Parietal lobe (tissue), 1 donor: ENCODE data around the gene NAT14. TPM values are rescaled to one million over a fixed set of nuclear protein-coding genes. Genes with fewer than 3 reads are reported as not detected.

Source experiments
- total RNA-seq: library from RNA; depleted of rRNA; stranded (reverse); fragments of >200 nt; gene quantifications from one replicate; pipeline ENCODE4 v1.2.3, GENCODE V29; 2014

Gene NAT14, protein sequence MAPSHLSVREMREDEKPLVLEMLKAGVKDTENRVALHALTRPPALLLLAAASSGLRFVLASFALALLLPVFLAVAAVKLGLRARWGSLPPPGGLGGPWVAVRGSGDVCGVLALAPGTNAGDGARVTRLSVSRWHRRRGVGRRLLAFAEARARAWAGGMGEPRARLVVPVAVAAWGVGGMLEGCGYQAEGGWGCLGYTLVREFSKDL
- 12.5 TPM for total RNA-seq

DNA sequence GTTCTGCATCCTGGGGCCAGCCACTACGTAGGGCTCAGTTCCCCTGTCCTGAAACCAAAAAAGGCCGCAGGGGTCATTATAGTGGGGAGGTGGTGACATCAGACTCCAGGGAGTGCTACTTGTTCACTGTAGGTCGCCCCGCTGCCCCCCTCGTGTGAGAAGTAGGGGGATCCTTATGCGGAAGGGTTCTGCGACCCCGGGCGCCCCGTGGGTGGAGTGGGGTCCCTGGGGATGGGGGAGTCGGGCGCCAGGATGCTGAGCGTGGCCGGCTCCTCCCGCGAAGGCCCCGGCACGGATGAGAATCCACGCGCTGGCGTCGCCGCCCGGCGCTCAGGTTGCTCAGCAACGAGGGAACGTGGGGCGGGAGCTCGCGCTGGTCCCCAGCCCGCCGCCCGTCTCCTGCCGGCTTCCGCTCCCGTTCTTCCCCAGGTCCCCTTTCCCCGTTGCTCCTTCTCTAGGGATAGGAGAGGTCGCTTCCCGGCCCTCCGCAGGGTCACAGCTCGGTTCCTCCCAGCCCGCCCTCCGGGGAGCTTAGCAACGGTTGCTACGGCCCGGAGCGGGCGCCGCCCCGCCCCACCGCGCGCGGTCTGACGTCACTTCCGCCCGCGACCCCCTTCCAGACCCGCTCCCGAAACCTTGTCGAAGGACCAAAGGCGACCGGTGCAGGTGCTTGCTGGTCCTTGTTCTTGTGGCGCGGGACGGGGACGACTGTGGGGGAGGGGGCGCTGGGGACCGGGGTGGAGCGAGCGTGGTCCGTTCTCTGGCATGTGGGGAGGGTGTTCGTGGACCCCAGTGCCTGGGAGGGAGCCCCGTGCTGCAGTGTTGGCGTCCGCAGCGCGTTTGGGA, at the start of gene NAT14:
Gene NAT14, plus strand, starts transcription at position 596 of the 846 bp plus-strand sequence. CDS start 521 bp downstream, outside the sequence.

DNA sequence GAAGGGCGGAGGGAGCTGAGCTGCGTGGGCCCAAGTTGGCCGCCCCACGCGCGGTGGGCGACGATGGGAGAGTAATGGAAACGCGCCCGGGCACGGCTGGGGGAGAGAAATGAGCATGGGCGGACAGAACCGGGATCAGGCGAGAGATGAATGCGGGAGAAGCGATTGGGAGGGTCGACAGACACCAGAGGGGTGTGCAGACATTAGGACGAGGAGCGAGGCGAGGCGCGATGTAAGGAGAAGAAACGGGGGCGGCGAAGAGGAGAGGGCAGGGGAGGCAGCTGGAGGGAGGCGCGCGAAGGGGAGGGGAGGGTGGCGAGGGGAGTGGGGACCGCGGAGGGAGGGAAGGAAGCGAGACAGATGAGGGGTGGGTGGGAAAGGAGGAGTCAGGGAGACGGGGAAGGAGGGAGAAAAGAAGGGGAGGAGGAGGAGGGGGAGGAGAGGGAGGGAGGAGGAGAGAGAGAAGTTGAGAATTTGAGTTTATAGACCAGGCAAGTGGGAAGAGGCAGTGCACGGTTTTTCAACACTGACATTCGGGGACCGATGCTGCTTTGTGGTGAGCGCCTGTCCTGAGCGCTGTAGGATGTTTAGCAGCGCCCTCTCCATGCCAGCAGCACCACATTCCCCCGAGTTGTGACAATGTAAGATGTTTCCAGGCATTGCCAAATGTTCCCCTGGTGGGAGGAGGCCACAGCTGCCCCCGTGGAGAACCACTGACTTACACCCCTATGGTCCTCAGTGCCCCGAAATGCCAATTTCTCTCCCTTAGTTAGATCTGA, 41.8 kb upstream of the NAT14 start, which contains the start of gene SHISA7:
Gene SHISA7, minus strand, starts transcription at position 256 of the 779 bp plus-strand sequence. CDS start 437 bp downstream, outside the sequence.

DNA sequence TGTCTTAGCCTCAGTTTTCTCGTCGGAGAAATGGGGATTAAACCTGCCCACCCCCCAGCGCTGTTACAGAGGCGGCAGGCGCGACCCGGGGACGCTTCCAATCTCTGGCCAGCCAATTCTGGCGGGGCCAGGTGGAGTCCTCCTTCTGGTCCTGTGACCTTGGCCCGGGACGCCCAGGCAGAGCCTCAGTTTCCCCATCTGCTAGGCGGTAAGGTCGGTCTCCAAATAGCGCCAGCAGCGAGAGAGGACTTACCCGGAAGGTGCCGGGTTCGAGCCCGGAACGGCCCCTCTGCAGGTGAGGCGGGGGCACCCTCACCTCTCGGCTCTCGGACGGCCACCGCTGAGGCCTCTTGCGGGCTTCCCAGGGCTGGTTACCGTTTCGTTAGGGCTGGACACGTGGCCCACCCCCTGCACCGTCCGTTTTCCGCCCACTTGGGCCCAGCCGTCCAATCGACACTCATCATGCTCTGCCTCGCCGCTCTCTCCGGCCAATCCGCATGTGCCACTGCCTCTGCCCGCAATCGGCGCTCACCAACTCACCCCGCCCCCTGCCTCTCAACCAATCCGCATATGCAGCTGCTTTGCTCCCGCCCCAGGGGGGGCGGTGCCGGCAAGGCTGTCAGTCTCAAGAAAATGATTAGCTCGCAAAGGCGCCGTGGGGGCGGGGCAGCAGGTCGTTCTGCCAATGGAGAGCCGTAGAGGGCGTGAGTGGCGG, 23.6 kb upstream of the NAT14 start, which contains the start of gene ISOC2:
Gene ISOC2, minus strand, starts transcription at position 384 of the 715 bp plus-strand sequence. CDS start 5,156 bp downstream, outside the sequence.

DNA sequence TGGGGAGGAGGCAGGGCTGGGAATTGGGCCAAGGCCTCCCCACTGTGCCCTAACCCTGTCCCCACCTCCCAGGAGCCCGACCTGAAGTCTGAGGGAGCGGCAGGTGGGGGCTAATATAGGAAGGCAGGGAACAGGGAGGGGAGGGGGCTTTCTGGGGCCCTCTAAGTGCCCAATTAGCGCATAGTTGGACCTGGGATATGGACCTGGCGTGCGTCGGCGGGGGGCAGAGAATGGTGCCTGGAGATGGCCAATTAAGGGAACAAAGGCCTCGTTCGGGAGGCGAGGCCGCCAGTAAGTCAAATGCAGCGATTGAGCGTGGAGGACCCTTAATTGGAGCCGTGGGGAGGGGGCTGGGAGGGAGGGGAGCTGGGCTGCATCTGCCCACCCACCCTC, 20.3 kb upstream of the NAT14 start, which contains the start of gene C19orf85:
Gene C19orf85, minus strand, starts transcription at position 90 of the 393 bp plus-strand sequence. CDS start 197 bp downstream, outside the sequence.

DNA sequence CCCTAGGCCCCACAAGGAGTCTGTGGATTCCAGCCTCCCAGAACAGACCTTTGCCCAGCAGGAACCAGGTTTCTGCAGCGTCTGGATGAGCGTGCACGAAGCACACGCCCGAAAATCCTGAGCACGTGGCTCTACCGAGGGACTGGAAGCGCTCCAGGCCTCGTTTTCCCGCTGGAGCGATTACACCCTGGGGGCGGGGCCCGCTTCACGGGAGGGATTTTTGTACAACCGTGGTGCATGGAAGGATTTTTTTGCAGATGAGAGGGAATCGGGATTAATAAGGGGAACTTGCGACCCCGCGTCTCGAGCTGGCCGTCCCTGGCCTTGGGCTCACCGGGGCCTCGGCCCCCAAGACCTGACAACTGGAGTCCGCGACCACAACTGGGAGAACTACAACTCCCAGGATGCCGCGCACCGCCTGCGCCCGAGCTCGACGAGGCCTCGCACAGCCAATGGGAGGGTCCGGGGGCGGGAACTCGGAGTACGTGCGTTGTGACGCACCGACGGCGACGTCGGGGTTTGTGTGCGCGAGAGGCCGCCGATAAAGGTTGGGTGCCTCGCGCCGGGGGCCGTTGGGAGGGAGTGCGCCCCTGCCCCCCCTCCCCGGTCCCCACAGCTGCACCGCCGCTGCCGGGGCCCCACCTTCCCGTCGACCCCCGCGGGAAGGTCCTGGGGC, 8.8 kb upstream of the NAT14 start, which contains the start of gene ZNF628:
Gene ZNF628, plus strand, starts transcription at position 518 of the 676 bp plus-strand sequence. CDS start 3,294 bp downstream, outside the sequence.

DNA sequence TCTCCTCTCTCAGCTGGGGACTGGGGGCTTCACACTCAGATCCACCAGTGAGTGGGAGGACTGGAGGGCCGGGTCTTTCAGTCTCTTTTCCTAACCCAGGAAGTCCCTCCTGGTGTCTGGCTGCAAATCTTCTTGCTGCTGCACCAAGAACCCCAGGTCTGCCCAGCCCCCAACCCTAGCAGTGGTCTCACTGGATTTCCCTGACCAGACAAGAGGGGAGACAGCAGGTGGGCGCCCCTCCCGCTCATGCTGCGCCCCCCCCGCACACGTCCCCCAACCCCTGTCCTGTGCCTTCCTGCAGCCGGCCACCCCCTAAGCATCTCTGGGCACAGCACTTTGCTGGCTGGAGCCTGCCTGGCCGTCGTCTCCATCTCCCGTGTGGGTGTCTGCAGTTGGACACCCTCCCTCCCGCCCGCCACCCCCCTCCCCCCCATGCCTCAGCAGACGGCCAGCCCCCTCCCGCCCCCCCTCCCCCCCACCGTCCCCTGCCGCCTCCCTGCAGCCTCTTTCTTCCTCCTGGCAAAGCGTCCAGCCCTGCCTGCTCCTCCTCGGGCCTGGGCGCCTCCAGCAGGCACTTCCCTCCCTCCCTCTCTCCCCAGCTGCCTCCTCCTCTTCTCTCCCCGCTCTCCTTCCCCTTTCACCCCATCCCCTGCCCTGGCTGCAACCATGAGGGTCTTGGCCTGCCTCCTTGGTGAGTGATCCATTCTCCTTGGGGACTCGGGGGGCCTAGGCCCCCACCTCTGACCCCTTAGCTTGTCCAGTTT, 3.1 kb downstream of the NAT14 start, which contains the start of gene SSC5D:
Gene SSC5D, plus strand, starts transcription at position 513 of the 764 bp plus-strand sequence. Its CDS starts 154 bp downstream, at position 667.

Other genes starting within 250 kb of the NAT14 start
- gene PPP6R1, start 226.2 kb upstream of the NAT14 start, total RNA-seq: 25.0 TPM
- gene HSPBP1, start 205.1 kb upstream of the NAT14 start, total RNA-seq: 20.3 TPM
- 82.9 TPM for gene BRSK1, start 201.2 kb upstream of the NAT14 start, total RNA-seq
- not detected for gene TMEM150B, start 159.8 kb upstream of the NAT14 start, total RNA-seq
- 15.0 TPM for gene KMT5C, start 145.3 kb upstream of the NAT14 start, total RNA-seq
- gene COX6B2, start 130.5 kb upstream of the NAT14 start, total RNA-seq: not detected
- not detected for gene GARIN5B, start 121.9 kb upstream of the NAT14 start, total RNA-seq
- not detected for gene IL11, start 114.7 kb upstream of the NAT14 start, total RNA-seq
- gene TMEM190, start 108.4 kb upstream of the NAT14 start, total RNA-seq: not detected
- not detected for gene TMEM238, start 100.9 kb upstream of the NAT14 start, total RNA-seq
- 157 TPM for gene RPL28, start 99.3 kb upstream of the NAT14 start, total RNA-seq
- 22.8 TPM for gene UBE2S, start 77.4 kb upstream of the NAT14 start, total RNA-seq
- gene SHISA7, start 41.9 kb upstream of the NAT14 start, total RNA-seq: 8.5 TPM
- gene ISOC2, start 23.5 kb upstream of the NAT14 start, total RNA-seq: 13.1 TPM
- not detected for gene C19orf85, start 20.4 kb upstream of the NAT14 start, total RNA-seq
- gene ZNF628, start 8.6 kb upstream of the NAT14 start, total RNA-seq: 1.6 TPM
- gene SSC5D, start 3.2 kb downstream of the NAT14 start, total RNA-seq: 0.63 TPM
- gene SBK2, start 51.9 kb downstream of the NAT14 start, total RNA-seq: not detected
- gene SBK3, start 60.4 kb downstream of the NAT14 start, total RNA-seq: not detected
- 2.8 TPM for gene ZNF579, start 95.7 kb downstream of the NAT14 start, total RNA-seq
- 3.8 TPM for gene FIZ1, start 114.3 kb downstream of the NAT14 start, total RNA-seq
- 4.7 TPM for gene ZNF524, start 115.1 kb downstream of the NAT14 start, total RNA-seq
- 3.1 TPM for gene ZNF865, start 120.5 kb downstream of the NAT14 start, total RNA-seq
- 4.7 TPM for gene ZNF784, start 139.4 kb downstream of the NAT14 start, total RNA-seq
- 7.2 TPM for gene ZNF580, start 155.8 kb downstream of the NAT14 start, total RNA-seq
- 10.3 TPM for gene ZNF581, start 158.5 kb downstream of the NAT14 start, total RNA-seq
- gene CCDC106, start 163.0 kb downstream of the NAT14 start, total RNA-seq: 9.7 TPM
- gene U2AF2, start 169.8 kb downstream of the NAT14 start, total RNA-seq: 76.7 TPM
- gene EPN1, start 190.0 kb downstream of the NAT14 start, total RNA-seq: 33.8 TPM